Measurements from ENCODE around the gene TRIM14. TPM values are rescaled to one million over a fixed set of nuclear protein-coding genes. Genes with fewer than 3 reads are reported as not detected.
"Not testable (repeated sequence)": the region's sequence is repeated elsewhere in the genome, so short reads cannot be mapped to it uniquely, and the experiment has no call there.

The TRIM14 gene
- polyA plus RNA-seq, 2 donors: 9.3 to 12.2 TPM

DNA sequence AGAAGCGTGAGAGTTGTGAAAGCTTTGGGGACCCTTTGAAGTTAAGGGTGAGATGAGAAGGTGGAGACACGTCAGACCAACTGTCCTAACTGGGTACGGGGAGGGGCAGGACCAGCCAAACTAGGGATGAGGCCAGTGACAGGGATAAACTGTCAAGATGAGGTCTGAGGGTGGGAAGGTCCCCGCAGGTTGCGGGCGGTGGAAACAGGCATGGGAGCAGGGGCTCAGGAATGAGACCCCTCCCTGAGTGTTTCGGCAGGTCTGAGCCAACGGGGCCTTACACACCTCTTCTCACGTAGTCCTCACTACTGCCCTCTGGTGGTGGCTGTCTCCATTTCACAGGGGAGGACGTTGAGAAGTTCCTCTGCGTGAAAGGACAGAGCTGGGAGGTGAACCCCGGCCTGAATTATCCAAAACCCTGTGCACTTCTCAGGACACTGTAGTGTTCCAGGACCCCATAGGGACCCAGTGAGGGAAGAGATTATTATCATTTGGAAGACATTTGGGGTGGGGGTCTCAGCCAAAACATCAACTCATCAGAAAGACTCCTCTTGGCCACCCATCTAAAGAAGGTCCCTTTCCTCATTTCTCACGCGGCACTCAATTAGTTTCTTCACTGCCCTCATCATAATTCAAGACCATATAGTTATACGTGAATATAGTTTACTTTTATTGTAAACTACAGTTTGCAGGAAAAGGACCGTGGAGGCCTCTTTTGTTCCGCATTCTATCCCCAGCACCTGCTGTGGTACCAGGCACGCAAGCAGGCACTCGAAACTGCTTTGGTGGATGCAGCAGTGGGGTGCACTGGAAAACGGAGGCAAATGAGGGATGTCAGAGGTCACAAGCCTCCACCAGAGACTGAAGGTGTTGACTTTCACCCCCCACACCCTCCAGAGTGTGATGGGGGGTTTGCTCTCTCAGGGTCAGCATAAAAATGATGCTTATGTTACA lies 84.2 kb downstream of the TRIM14 start:
- H3K4me3 ChIP-seq (ENCODE audit: low read depth in 1 of 2, low read length in 2 of 2): no peak overlapping the region
- H3K4me1 ChIP-seq (ENCODE audit: control insufficient read depth in 2 of 2, insufficient read depth in 2 of 2, low read length in 1 of 2): peaks cover 0 to 3% of the 10 kb centered on the region in 2 donors
- H3K27me3 ChIP-seq (ENCODE audit: control insufficient read depth in 1 of 2, insufficient read depth in 2 of 2, low read length in 2 of 2): no peaks in the 10 kb centered on the region
- H3K9me3 ChIP-seq (ENCODE audit: control insufficient read depth in 2 of 2, insufficient read depth in 1 of 2, low read depth in 1 of 2, low read length in 1 of 2): no peaks in the 10 kb centered on the region
- 39% methylated on average over 20 of the region's 20 CpGs for WGBS, 2 donors
- peak overlapping the region; percentile 6 to 34 for H3K27ac ChIP-seq (ENCODE audit: low read depth in 2 of 2, low read length in 1 of 2)
- H3K36me3 ChIP-seq (ENCODE audit: control insufficient read depth in 2 of 2, insufficient read depth in 2 of 2, low read length in 1 of 2): no peaks in the 10 kb centered on the region

- WGBS, 2 donors: 83 to 91% methylated on average over 1 of the region's 1 CpG
Observed at GRCh38 chr9:98031935-98032334, 87.1 kb downstream of the TRIM14 start.

GRCh38 chr9:98031169-98031568 lies 87.9 kb downstream of the TRIM14 start:
- no peak overlapping the region for H3K4me3 ChIP-seq (ENCODE audit: low read depth in 1 of 2, low read length in 2 of 2)

More at GRCh38 chr9:98031935-98032334, 87.1 kb downstream of the TRIM14 start:
- H3K36me3 ChIP-seq (ENCODE audit: control insufficient read depth in 2 of 2, insufficient read depth in 2 of 2, low read length in 1 of 2): no peaks in the 10 kb centered on the region
- peaks cover 0 to 3% of the 10 kb centered on the region in 2 donors for H3K4me1 ChIP-seq (ENCODE audit: control insufficient read depth in 2 of 2, insufficient read depth in 2 of 2, low read length in 1 of 2)
- H3K27ac ChIP-seq (ENCODE audit: low read depth in 2 of 2, low read length in 1 of 2): no peak overlapping the region
- H3K27me3 ChIP-seq (ENCODE audit: control insufficient read depth in 1 of 2, insufficient read depth in 2 of 2, low read length in 2 of 2): no peaks in the 10 kb centered on the region
- no peak overlapping the region for H3K4me3 ChIP-seq (ENCODE audit: low read depth in 1 of 2, low read length in 2 of 2)
- H3K9me3 ChIP-seq (ENCODE audit: control insufficient read depth in 2 of 2, insufficient read depth in 1 of 2, low read depth in 1 of 2, low read length in 1 of 2): no peaks in the 10 kb centered on the region

DNA sequence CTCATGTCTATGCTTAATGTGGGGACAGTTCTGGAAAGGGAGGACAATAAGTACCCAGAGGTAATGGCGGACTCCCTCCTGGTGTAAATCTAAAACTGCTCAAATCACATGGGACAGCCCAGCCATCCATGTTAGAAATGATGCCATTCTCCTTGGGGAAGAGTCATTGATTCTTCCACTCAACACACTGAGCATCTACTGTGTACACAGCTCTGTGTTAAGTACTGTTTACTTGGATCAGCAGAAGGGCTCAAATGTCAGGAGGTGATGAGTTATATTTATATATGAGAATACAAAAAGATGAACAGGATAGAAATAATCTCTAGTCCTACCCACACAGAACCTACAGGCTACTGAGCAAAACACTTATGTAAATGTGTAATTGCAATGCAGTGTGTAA lies 94.3 kb downstream of the TRIM14 start:
- 96 to 100% methylated on average over 1 of the region's 1 CpG for WGBS, 2 donors
- Histone ChIP-seq H3K4me3 (ENCODE audit: low read depth in 1 of 2, low read length in 2 of 2) (no peak overlapping the region), H3K4me1 (ENCODE audit: control insufficient read depth in 2 of 2, insufficient read depth in 2 of 2, low read length in 1 of 2) (no peaks in the 10 kb centered on the region), H3K27ac (ENCODE audit: low read depth in 2 of 2, low read length in 1 of 2) (no peak overlapping the region), H3K36me3 (ENCODE audit: control insufficient read depth in 2 of 2, insufficient read depth in 2 of 2, low read length in 1 of 2) (peaks cover 4 to 7% of the 10 kb centered on the region in 2 donors), H3K27me3 (ENCODE audit: control insufficient read depth in 1 of 2, insufficient read depth in 2 of 2, low read length in 2 of 2) (no peaks in the 10 kb centered on the region), H3K9me3 (ENCODE audit: control insufficient read depth in 2 of 2, insufficient read depth in 1 of 2, low read depth in 1 of 2, low read length in 1 of 2) (no peaks in the 10 kb centered on the region)

More at GRCh38 chr9:98031169-98031568, 87.9 kb downstream of the TRIM14 start:
- no peaks in the 10 kb centered on the region for H3K27me3 ChIP-seq (ENCODE audit: control insufficient read depth in 1 of 2, insufficient read depth in 2 of 2, low read length in 2 of 2)
- H3K4me1 ChIP-seq (ENCODE audit: control insufficient read depth in 2 of 2, insufficient read depth in 2 of 2, low read length in 1 of 2): peaks cover 0 to 3% of the 10 kb centered on the region in 2 donors
- no peaks in the 10 kb centered on the region for H3K9me3 ChIP-seq (ENCODE audit: control insufficient read depth in 2 of 2, insufficient read depth in 1 of 2, low read depth in 1 of 2, low read length in 1 of 2)
- H3K27ac ChIP-seq (ENCODE audit: low read depth in 2 of 2, low read length in 1 of 2): no peak overlapping the region
- H3K36me3 ChIP-seq (ENCODE audit: control insufficient read depth in 2 of 2, insufficient read depth in 2 of 2, low read length in 1 of 2): no peaks in the 10 kb centered on the region

GRCh38 chr9:98022447-98022846 lies 96.6 kb downstream of the TRIM14 start:
- no peaks in the 10 kb centered on the region for H3K27me3 ChIP-seq (ENCODE audit: control insufficient read depth in 1 of 2, insufficient read depth in 2 of 2, low read length in 2 of 2)
- WGBS, 2 donors: 80 to 88% methylated on average over 8 of the region's 8 CpGs

DNA sequence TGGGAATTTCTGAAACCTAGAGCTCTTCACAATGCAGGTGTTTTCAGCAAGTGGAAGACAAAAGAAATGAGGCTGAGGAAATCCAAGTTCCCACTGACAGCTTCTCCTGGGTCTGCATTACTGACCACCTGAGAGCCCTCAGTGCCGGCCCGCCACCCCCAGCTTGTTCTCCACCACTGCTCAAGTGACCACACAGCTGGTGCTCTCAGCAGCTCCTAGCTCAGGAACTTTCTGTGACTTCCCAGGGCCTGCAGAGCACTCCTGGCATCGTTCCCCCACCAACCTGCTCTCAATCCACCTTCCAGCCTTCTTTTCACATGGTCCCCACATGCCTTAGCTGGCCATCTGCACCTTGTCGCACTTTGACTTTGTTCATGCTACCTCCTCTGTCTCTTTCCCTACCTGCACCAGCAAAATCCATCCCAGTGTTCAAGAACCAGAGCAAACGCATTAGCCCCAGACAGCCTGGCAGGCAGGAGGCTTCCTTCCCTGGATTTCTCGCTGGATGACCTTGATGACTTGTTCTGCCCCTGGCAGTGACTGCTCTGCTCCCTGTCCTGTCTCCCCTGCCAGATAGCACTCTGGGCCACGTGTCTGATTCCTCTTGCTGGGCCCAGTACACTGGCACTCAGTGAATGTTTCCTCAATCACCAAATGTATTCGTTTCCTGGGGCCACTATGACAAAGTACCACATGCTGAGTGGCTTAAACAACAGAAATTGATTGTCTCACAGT lies 97.5 kb downstream of the TRIM14 start:
- Histone ChIP-seq H3K27me3 (ENCODE audit: control insufficient read depth in 1 of 2, insufficient read depth in 2 of 2, low read length in 2 of 2) (no peaks in the 10 kb centered on the region), H3K36me3 (ENCODE audit: control insufficient read depth in 2 of 2, insufficient read depth in 2 of 2, low read length in 1 of 2) (peaks cover 8 to 19% of the 10 kb centered on the region in 2 donors), H3K27ac (ENCODE audit: low read depth in 2 of 2, low read length in 1 of 2) (no peak overlapping the region), H3K4me1 (ENCODE audit: control insufficient read depth in 2 of 2, insufficient read depth in 2 of 2, low read length in 1 of 2) (no peaks in the 10 kb centered on the region), H3K9me3 (ENCODE audit: control insufficient read depth in 2 of 2, insufficient read depth in 1 of 2, low read depth in 1 of 2, low read length in 1 of 2) (no peaks in the 10 kb centered on the region), H3K4me3 (ENCODE audit: low read depth in 1 of 2, low read length in 2 of 2) (no peak overlapping the region)
- WGBS, 2 donors: 76 to 83% methylated on average over 8 of the region's 8 CpGs

More at GRCh38 chr9:98022447-98022846, 96.6 kb downstream of the TRIM14 start:
- H3K36me3 ChIP-seq (ENCODE audit: control insufficient read depth in 2 of 2, insufficient read depth in 2 of 2, low read length in 1 of 2): peaks cover 8 to 19% of the 10 kb centered on the region in 2 donors
- H3K9me3 ChIP-seq (ENCODE audit: control insufficient read depth in 2 of 2, insufficient read depth in 1 of 2, low read depth in 1 of 2, low read length in 1 of 2): no peaks in the 10 kb centered on the region
- no peak overlapping the region for H3K27ac ChIP-seq (ENCODE audit: low read depth in 2 of 2, low read length in 1 of 2)
- H3K4me1 ChIP-seq (ENCODE audit: control insufficient read depth in 2 of 2, insufficient read depth in 2 of 2, low read length in 1 of 2): no peaks in the 10 kb centered on the region
- no peak overlapping the region for H3K4me3 ChIP-seq (ENCODE audit: low read depth in 1 of 2, low read length in 2 of 2)

GRCh38 chr9:98020476-98021145 lies 98.4 kb downstream of the TRIM14 start:
- Histone ChIP-seq H3K27ac (ENCODE audit: low read depth in 2 of 2, low read length in 1 of 2) (no peak overlapping the region), H3K9me3 (ENCODE audit: control insufficient read depth in 2 of 2, insufficient read depth in 1 of 2, low read depth in 1 of 2, low read length in 1 of 2) (no peaks in the 10 kb centered on the region), H3K4me1 (ENCODE audit: control insufficient read depth in 2 of 2, insufficient read depth in 2 of 2, low read length in 1 of 2) (no peaks in the 10 kb centered on the region), H3K27me3 (ENCODE audit: control insufficient read depth in 1 of 2, insufficient read depth in 2 of 2, low read length in 2 of 2) (no peaks in the 10 kb centered on the region), H3K4me3 (ENCODE audit: low read depth in 1 of 2, low read length in 2 of 2) (no peak overlapping the region), H3K36me3 (ENCODE audit: control insufficient read depth in 2 of 2, insufficient read depth in 2 of 2, low read length in 1 of 2) (peaks cover 12 to 19% of the 10 kb centered on the region in 2 donors)
- 92 to 94% methylated on average over 8 of the region's 8 CpGs for WGBS, 2 donors

GRCh38 chr9:98019869-98020268 lies 99.2 kb downstream of the TRIM14 start:
- H3K9me3 ChIP-seq (ENCODE audit: control insufficient read depth in 2 of 2, insufficient read depth in 1 of 2, low read depth in 1 of 2, low read length in 1 of 2); H3K4me1 ChIP-seq (ENCODE audit: control insufficient read depth in 2 of 2, insufficient read depth in 2 of 2, low read length in 1 of 2); H3K27me3 ChIP-seq (ENCODE audit: control insufficient read depth in 1 of 2, insufficient read depth in 2 of 2, low read length in 2 of 2); H3K27ac ChIP-seq (ENCODE audit: low read depth in 2 of 2, low read length in 1 of 2); H3K4me3 ChIP-seq (ENCODE audit: low read depth in 1 of 2, low read length in 2 of 2): not testable (repeated sequence)
- 79 to 97% methylated on average over 5 of the region's 5 CpGs for WGBS, 2 donors
- H3K36me3 ChIP-seq (ENCODE audit: control insufficient read depth in 2 of 2, insufficient read depth in 2 of 2, low read length in 1 of 2): peaks cover 12 to 19% of the 10 kb centered on the region in 2 donors

All from esophagus (tissue), 2 donors.